Mesothelial cell of epicardium (in vitro differentiated cells): ENCODE data around the gene PDLIM3. TPM values are rescaled to one million over a fixed set of nuclear protein-coding genes. Genes with fewer than 3 reads are reported as not detected.
"Not testable (repeated sequence)": the region's sequence is repeated elsewhere in the genome, so short reads cannot be mapped to it uniquely, and the experiment has no call there.

Experiments
- DNase-seq, 2 experiments: peaks; one replicate each; pipeline ENCODE4 v3.0.0; 2021; ENCODE audit warnings: low spot score in 2 of 2; ENCODE audit not compliant: unreplicated experiment in 2 of 2
- H3K27ac Mint-ChIP-seq: 2 replicates; pipeline ENCODE4 v1.8.0; 2021; ENCODE audit warnings: mixed read lengths
- H3K27me3 Mint-ChIP-seq: 2 replicates; pipeline ENCODE4 v1.8.0; 2021; ENCODE audit warnings: low read depth, mixed read lengths
- H3K36me3 Mint-ChIP-seq: 2 replicates; pipeline ENCODE4 v1.8.0; 2021; ENCODE audit warnings: mixed read lengths
- H3K4me1 Mint-ChIP-seq: 2 replicates; pipeline ENCODE4 v1.8.0; 2021; ENCODE audit warnings: mixed read lengths
- H3K4me3 Mint-ChIP-seq: 2 replicates; pipeline ENCODE4 v1.8.0; 2021; ENCODE audit warnings: mild to moderate bottlenecking, moderate library complexity, mixed read lengths
- H3K9me3 Mint-ChIP-seq: 2 replicates; pipeline ENCODE4 v1.8.0; 2021; ENCODE audit warnings: mixed read lengths
- CTCF ChIP-seq: fragments of 200-600 bp; sonication (generic); IDR thresholded peaks from one replicate; pipeline ENCODE4 v1.5.0; 2021; ENCODE audit warnings: antibody characterized with exemption; ENCODE audit not compliant: unreplicated experiment
- total RNA-seq: library from RNA; stranded (reverse); gene quantifications from 3 replicates; pipeline ENCODE4 v1.2.1, GENCODE V29; 2021

PDLIM3 gene
- total RNA-seq, 1 donor from 2014 or later = 11.2 TPM

DNA sequence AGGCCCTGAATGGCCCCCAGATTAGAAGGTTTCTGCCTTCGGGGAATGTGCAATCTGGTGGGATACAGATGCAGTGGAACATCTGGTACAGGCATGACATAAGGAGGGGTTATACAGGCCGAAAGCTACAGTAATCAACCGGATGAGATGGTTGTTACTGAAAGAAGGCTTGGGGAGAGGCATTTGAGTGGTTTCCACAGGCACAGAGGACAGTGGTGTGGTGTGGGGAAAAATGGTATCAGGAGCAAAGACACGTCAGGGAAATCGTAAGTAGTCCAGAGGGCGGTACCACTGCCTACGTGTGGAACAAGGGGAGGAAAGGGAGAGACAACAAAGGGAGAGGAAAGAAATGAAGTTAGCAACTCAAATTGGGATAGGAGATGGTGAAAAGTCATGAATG lies 3.0 kb downstream of the PDLIM3 start:
- peaks cover 35% of the 10 kb centered on the region for H3K27me3 Mint-ChIP-seq
- peaks cover 6% of the 10 kb centered on the region for H3K4me1 Mint-ChIP-seq
- no peak for TF ChIP-seq CTCF
- no peak overlapping the region for H3K4me3 Mint-ChIP-seq
- no peak for DNase-seq
- no peak overlapping the region for H3K27ac Mint-ChIP-seq
- H3K9me3 Mint-ChIP-seq = peaks cover under 1% of the 10 kb centered on the region
- H3K36me3 Mint-ChIP-seq = no peaks in the 10 kb centered on the region

GRCh38 chr4:185531654-185532053 lies 3.7 kb downstream of the PDLIM3 start:
- not testable (repeated sequence) for DNase-seq, H3K4me1 Mint-ChIP-seq, H3K27ac Mint-ChIP-seq, H3K4me3 Mint-ChIP-seq, H3K36me3 Mint-ChIP-seq, H3K9me3 Mint-ChIP-seq
- H3K27me3 Mint-ChIP-seq = peaks cover 32% of the 10 kb centered on the region

- Mint-ChIP-seq H3K4me3 (no peak overlapping the region), H3K36me3 (peaks cover 2% of the 10 kb centered on the region), H3K27me3 (peaks cover 20% of the 10 kb centered on the region), H3K4me1 (no peaks in the 10 kb centered on the region), H3K27ac (no peak overlapping the region), H3K9me3 (peaks cover 16% of the 10 kb centered on the region)
- TF ChIP-seq CTCF = no peak
- DNase-seq = no peak
Observed at GRCh38 chr4:185529413-185529812, 5.9 kb downstream of the PDLIM3 start.

GRCh38 chr4:185524888-185525863 lies 10.1 kb downstream of the PDLIM3 start:
- peaks cover 9% of the 10 kb centered on the region for H3K27me3 Mint-ChIP-seq
- no peak overlapping the region for H3K27ac Mint-ChIP-seq
- no peaks in the 10 kb centered on the region for H3K4me1 Mint-ChIP-seq
- no peak overlapping the region for H3K4me3 Mint-ChIP-seq
- H3K9me3 Mint-ChIP-seq = peaks cover 16% of the 10 kb centered on the region
- H3K36me3 Mint-ChIP-seq = peaks cover 2% of the 10 kb centered on the region
- DNase-seq = no peak
- TF ChIP-seq CTCF = no peak

GRCh38 chr4:185523862-185524261 lies 11.4 kb downstream of the PDLIM3 start:
- H3K4me1 Mint-ChIP-seq = no peaks in the 10 kb centered on the region
- H3K9me3 Mint-ChIP-seq = peaks cover 16% of the 10 kb centered on the region
- no peak overlapping the region for H3K27ac Mint-ChIP-seq
- H3K4me3 Mint-ChIP-seq = no peak overlapping the region
- no peak for DNase-seq
- peaks cover 2% of the 10 kb centered on the region for H3K36me3 Mint-ChIP-seq
- H3K27me3 Mint-ChIP-seq = peaks cover 3% of the 10 kb centered on the region
- TF ChIP-seq CTCF = no peak

GRCh38 chr4:185522451-185522850 lies 12.9 kb downstream of the PDLIM3 start:
- no peaks in the 10 kb centered on the region for H3K27me3 Mint-ChIP-seq
- H3K4me1 Mint-ChIP-seq = no peaks in the 10 kb centered on the region
- no peak for TF ChIP-seq CTCF
- no peak for DNase-seq
- H3K36me3 Mint-ChIP-seq = peaks cover 2% of the 10 kb centered on the region
- no peak overlapping the region for H3K4me3 Mint-ChIP-seq
- H3K27ac Mint-ChIP-seq = no peak overlapping the region
- H3K9me3 Mint-ChIP-seq = peaks cover 16% of the 10 kb centered on the region
